ENCODE data around the gene OVCH1.

- TF ChIP-seq, protein P1, sequence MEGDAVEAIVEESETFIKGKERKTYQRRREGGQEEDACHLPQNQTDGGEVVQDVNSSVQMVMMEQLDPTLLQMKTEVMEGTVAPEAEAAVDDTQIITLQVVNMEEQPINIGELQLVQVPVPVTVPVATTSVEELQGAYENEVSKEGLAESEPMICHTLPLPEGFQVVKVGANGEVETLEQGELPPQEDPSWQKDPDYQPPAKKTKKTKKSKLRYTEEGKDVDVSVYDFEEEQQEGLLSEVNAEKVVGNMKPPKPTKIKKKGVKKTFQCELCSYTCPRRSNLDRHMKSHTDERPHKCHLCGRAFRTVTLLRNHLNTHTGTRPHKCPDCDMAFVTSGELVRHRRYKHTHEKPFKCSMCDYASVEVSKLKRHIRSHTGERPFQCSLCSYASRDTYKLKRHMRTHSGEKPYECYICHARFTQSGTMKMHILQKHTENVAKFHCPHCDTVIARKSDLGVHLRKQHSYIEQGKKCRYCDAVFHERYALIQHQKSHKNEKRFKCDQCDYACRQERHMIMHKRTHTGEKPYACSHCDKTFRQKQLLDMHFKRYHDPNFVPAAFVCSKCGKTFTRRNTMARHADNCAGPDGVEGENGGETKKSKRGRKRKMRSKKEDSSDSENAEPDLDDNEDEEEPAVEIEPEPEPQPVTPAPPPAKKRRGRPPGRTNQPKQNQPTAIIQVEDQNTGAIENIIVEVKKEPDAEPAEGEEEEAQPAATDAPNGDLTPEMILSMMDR (IDR thresholded peaks at IDR 0.05), result no peak
- no peak for TF ChIP-seq POLR2A (IDR thresholded peaks at IDR 0.05)
Observed at GRCh38 chr12:29437575-29437974, 59.9 kb downstream of the OVCH1 start.

Measured in adrenal gland (tissue), 5 donors.